ENCODE measurements around the gene DENND2A. TPM values are rescaled to one million over a fixed set of nuclear protein-coding genes. Genes with fewer than 3 reads are reported as not detected.

DENND2A gene
- total and polyA plus RNA-seq, 2 of the 4 experiments (the other 2 are of a cell fraction): 7.5 to 10.3 TPM

DNA sequence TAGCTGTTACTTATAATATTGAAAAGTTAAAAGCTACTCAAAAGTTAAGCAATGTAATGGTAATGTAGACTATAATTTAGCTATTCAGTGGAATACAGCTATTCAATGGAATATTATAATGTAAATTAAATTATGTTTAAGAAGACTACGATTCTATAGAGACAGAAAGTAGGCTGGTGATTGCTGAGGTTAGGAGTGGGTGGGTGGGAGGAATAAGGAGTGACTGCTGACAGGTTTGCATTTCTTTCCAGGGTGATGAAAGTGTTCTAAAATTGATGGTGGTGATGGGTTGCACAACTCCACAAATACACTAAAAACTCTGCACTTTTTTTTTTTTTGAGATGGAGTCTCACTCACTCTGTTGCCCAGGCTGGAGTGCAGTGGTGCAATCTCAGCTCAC, 21.4 kb downstream of the DENND2A start:
- Histone ChIP-seq H4K20me1 (ENCODE audit: insufficient read depth, low read length) (no peaks in the 10 kb centered on the region; the same call in 1 of the 2 replicates), H2BK120ac (ENCODE audit: low read depth, low read length) (no peak overlapping the region), H4K91ac (ENCODE audit: insufficient read depth, low read depth, low read length) (no peak overlapping the region), H3K56ac (ENCODE audit: extremely low read depth, insufficient read depth, low read length) (no peak overlapping the region), H3K18ac (ENCODE audit: low read depth, low read length) (no peak overlapping the region), H2BK15ac (ENCODE audit: low read depth, low read length) (no peak overlapping the region), H2BK20ac (ENCODE audit: low read depth, low read length) (no peak overlapping the region), H3K4me3 (ENCODE audit: insufficient read depth, low read depth, low read length) (no peak overlapping the region), H3K36me3 (ENCODE audit: control insufficient read depth, insufficient read depth, low read length) (peaks cover 8% of the 10 kb centered on the region), H2BK5ac (ENCODE audit: low read depth, low read length, poor library complexity, severe bottlenecking) (no peak overlapping the region), H2AK9ac (replicated peaks; ENCODE audit: low read depth, low read length, poor library complexity) (no peak overlapping the region), H3K4ac (ENCODE audit: low read depth, low read length) (no peak overlapping the region), H3K27ac (ENCODE audit: insufficient read depth, low read length) (no peak overlapping the region), H3K4me2 (ENCODE audit: low read depth, low read length) (no peak overlapping the region), H3K14ac (replicated peaks; ENCODE audit: low read depth, low read length) (no peak overlapping the region), H3K23ac (ENCODE audit: low read depth, low read length) (no peak overlapping the region), H4K8ac (ENCODE audit: low read depth in 2 of 2, low read length in 2 of 2) (no peak overlapping the region), H3K9me3 (ENCODE audit: control insufficient read depth, insufficient read depth, low read length) (no peaks in the 10 kb centered on the region), H3K9ac (ENCODE audit: low read depth, low read length) (no peak overlapping the region), H3K9me1 (ENCODE audit: insufficient read depth, low read length) (0 out of 2 replicates have a peak, but pooled peaks cover 2% of the 10 kb centered on the region), H3K79me1 (ENCODE audit: low read depth in 1 of 2, low read length in 2 of 2) (peaks cover 10 to 45% of the 10 kb centered on the region in 2 experiments; a peak in 3 of 4 replicates), H4K5ac (ENCODE audit: low read depth, low read length) (no peak overlapping the region), H2AK5ac (ENCODE audit: low read depth, low read length) (no peak overlapping the region), H2AFZ (replicated peaks; ENCODE audit: low read length, poor library complexity) (no peak overlapping the region), H3K27me3 (ENCODE audit: control insufficient read depth, insufficient read depth, low read length) (no peaks in the 10 kb centered on the region), H3K4me1 (ENCODE audit: control insufficient read depth, insufficient read depth, low read length) (peaks cover 7% of the 10 kb centered on the region)
- DNase-seq (no peak), ATAC-seq (ENCODE audit: low read depth) (no peak)
- intact Hi-C loops (cut with micrococcal nuclease) (no loop called here), in situ Hi-C loops (cut with MboI; ENCODE audit: low sequenced_read_pairs) (no loop called here), dilution Hi-C loops (cut with HindIII; ENCODE audit: low sequenced_read_pairs, unreplicated experiment) (no loop called here)
- WGBS, 2 experiments (ENCODE audit: extremely low coverage in 2 of 2, insufficient read length in 1 of 2): no CpG with 5 or more reads among the region's 1 CpG
- no TSS peak for BruUV-seq (replicated peaks)
- TF ChIP-seq RCOR1 (IDR thresholded peaks at IDR 0.05; ENCODE audit: insufficient replicate concordance, low read length) (no peak), RAD21 (IDR thresholded peaks at IDR 0.05; ENCODE audit: low read length) (no peak), RFX5 (IDR thresholded peaks at IDR 0.05; ENCODE audit: low read depth, low read length) (no peak), SMC3 (IDR thresholded peaks at IDR 0.05; ENCODE audit: low read depth, low read length) (no peak), MXI1 (IDR thresholded peaks at IDR 0.05; ENCODE audit: borderline replicate concordance, low read depth, low read length) (no peak), CHD1 (IDR thresholded peaks at IDR 0.05; ENCODE audit: low read depth, low read length) (no peak), FOS (IDR thresholded peaks at IDR 0.05; ENCODE audit: low read depth, low read length) (no peak)
- TF ChIP-seq, protein P1, sequence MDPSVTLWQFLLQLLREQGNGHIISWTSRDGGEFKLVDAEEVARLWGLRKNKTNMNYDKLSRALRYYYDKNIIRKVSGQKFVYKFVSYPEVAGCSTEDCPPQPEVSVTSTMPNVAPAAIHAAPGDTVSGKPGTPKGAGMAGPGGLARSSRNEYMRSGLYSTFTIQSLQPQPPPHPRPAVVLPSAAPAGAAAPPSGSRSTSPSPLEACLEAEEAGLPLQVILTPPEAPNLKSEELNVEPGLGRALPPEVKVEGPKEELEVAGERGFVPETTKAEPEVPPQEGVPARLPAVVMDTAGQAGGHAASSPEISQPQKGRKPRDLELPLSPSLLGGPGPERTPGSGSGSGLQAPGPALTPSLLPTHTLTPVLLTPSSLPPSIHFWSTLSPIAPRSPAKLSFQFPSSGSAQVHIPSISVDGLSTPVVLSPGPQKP (IDR thresholded peaks at IDR 0.05; ENCODE audit: borderline replicate concordance, low read depth, low read length): no peak
- TF ChIP-seq, protein P2, sequence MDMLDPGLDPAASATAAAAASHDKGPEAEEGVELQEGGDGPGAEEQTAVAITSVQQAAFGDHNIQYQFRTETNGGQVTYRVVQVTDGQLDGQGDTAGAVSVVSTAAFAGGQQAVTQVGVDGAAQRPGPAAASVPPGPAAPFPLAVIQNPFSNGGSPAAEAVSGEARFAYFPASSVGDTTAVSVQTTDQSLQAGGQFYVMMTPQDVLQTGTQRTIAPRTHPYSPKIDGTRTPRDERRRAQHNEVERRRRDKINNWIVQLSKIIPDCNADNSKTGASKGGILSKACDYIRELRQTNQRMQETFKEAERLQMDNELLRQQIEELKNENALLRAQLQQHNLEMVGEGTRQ (IDR thresholded peaks at IDR 0.05; ENCODE audit: low read depth, low read length): no peak
- ChIA-PET POLR2A (ENCODE audit: unreplicated experiment) (no interaction called here), CTCF (no interaction called here)

All from IMR-90 (cell line).